Measurements from ENCODE around the gene TEKT2.

Gene TEKT2

GRCh38 chr1:36128126-36128904, 44.4 kb downstream of the TEKT2 start:
- DNase-seq (ENCODE audit: low read depth) = no peak

- no peak for DNase-seq (ENCODE audit: low read depth)
These were observed 45.0 kb downstream of the TEKT2 start for GRCh38 chr1:36128905-36129206.

- DNase-seq (ENCODE audit: low read depth) = no peak
These were observed 48.1 kb downstream of the TEKT2 start for GRCh38 chr1:36132029-36132428.

GRCh38 chr1:36133484-36133883, 49.6 kb downstream of the TEKT2 start:
- DNase-seq (ENCODE audit: low read depth) = no peak

GRCh38 chr1:36134031-36134430, 50.1 kb downstream of the TEKT2 start:
- DNase-seq (ENCODE audit: low read depth) = no peak

GRCh38 chr1:36134505-36135329, 50.8 kb downstream of the TEKT2 start:
- DNase-seq (ENCODE audit: low read depth) = no peak

- DNase-seq (ENCODE audit: low read depth) = no peak
These were observed 51.4 kb downstream of the TEKT2 start for GRCh38 chr1:36135330-36135667.

- DNase-seq (ENCODE audit: low read depth) = no peak
These were observed 51.9 kb downstream of the TEKT2 start for GRCh38 chr1:36135796-36136195.

- DNase-seq (ENCODE audit: low read depth) = no peak
These were observed 52.6 kb downstream of the TEKT2 start for GRCh38 chr1:36136535-36136934.

- DNase-seq (ENCODE audit: low read depth) = no peak
These were observed 53.3 kb downstream of the TEKT2 start for GRCh38 chr1:36137226-36137625.

GRCh38 chr1:36137776-36138175, 53.9 kb downstream of the TEKT2 start:
- DNase-seq (ENCODE audit: low read depth) = no peak

Measured in activated T-cell treated with anti-CD3 and anti-CD28 coated beads for 1 hour (primary cell).